Measurements from ENCODE around the gene MARCHF3. TPM values are rescaled to one million over a fixed set of nuclear protein-coding genes. Genes with fewer than 3 reads are reported as not detected.

Gene MARCHF3
- total RNA-seq, 1 donor from 2014 or later, result 16.5 TPM

- peaks cover 17% of the 10 kb centered on the region for H3K4me1 Mint-ChIP-seq (ENCODE audit: low read depth, unreplicated experiment)
- H3K27ac ChIP-seq (ENCODE audit: low read depth, low read length), result no peak overlapping the region
- H3K4me2 ChIP-seq (ENCODE audit: low read length), result no peak overlapping the region
These were observed 57.2 kb downstream of the MARCHF3 start for GRCh38 chr5:126973193-126973592.

DNA sequence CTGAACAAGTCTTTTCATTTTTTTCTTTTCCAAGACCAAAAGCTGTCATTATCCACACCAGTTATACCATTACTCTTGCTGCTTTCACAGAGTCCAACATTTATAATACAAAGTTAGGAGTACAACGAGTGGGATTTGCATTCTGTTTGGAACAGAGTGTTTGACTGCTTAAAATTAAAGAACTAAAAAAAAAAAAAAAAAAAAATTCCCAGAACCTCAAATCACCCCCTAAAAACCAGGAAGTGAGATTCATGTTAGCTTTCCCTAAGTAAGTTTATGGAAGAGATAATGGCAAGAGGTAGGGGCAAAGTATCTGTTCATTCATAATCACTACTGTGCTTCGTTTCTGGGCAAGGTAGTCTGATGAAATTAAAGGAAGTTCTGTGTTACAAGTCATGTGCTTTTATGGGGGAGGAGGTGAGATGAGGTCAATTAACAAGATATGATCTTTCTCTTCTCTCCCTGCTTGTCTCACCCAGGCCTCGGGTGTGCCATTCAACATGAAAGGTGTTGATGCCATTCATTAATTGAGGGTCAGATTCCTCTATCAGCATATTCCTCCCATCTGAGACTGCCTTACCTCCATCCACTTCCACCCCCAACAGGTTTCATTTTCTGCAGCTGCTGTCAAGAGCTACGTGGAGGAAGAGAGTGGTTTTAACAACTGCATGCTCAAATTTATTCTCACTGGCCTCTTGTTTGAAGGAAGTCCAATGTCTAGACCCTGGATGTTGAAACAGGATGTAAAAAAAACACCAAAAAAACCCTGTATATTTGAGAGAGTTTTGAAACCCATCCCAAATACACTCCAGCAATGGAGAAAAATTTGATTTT lies 58.1 kb downstream of the MARCHF3 start:
- peaks cover 3% of the 10 kb centered on the region for H3K36me3 Mint-ChIP-seq (ENCODE audit: low read depth, unreplicated experiment)
- peaks cover 3% of the 10 kb centered on the region for H3K27me3 Mint-ChIP-seq (ENCODE audit: low read depth, unreplicated experiment)
- no peak for TF ChIP-seq EZH2 (IDR thresholded peaks at IDR 0.05; ENCODE audit: insufficient read depth, low read length)
- no peak overlapping the region for H3K4me3 ChIP-seq (ENCODE audit: insufficient read depth, low read depth, low read length)
- no peak overlapping the region for H3K27ac ChIP-seq (ENCODE audit: low read depth, low read length)
- peaks cover 17% of the 10 kb centered on the region for H3K4me1 Mint-ChIP-seq (ENCODE audit: low read depth, unreplicated experiment)
- no peaks in the 10 kb centered on the region for H3K9me3 ChIP-seq (ENCODE audit: insufficient read depth, low read depth, low read length)
- H4K20me1 ChIP-seq (ENCODE audit: insufficient read depth, low read length), result peaks cover 4% of the 10 kb centered on the region
- FAIRE-seq (no peak), DNase-seq (ENCODE audit: low read depth) (no peak)
- H2AFZ ChIP-seq (ENCODE audit: low read depth, low read length), result no peak overlapping the region
- H3K4me1 ChIP-seq (ENCODE audit: insufficient read depth, low read length), result peaks cover 9% of the 10 kb centered on the region
- peaks cover 1% of the 10 kb centered on the region for H3K9me3 Mint-ChIP-seq (ENCODE audit: unreplicated experiment)
- H3K9ac ChIP-seq (ENCODE audit: low read length), result no peak overlapping the region
- no peak overlapping the region for H3K4me2 ChIP-seq (ENCODE audit: low read length)
- no peaks in the 10 kb centered on the region for H3K36me3 ChIP-seq (ENCODE audit: insufficient read depth, low read length)
- peak overlapping the region; percentile 6 for H3K4me3 Mint-ChIP-seq (ENCODE audit: unreplicated experiment)
- peak overlapping the region; percentile 22 for H3K27ac Mint-ChIP-seq (ENCODE audit: unreplicated experiment)
- no peaks in the 10 kb centered on the region for H3K79me2 ChIP-seq (ENCODE audit: insufficient read depth, low read length)
- H3K27me3 ChIP-seq (ENCODE audit: insufficient read depth, low read length), result no peaks in the 10 kb centered on the region

More at GRCh38 chr5:126973193-126973592, 57.2 kb downstream of the MARCHF3 start:
- Histone ChIP-seq H3K36me3 (ENCODE audit: insufficient read depth, low read length) (no peaks in the 10 kb centered on the region), H3K9ac (ENCODE audit: low read length) (no peak overlapping the region), H3K4me3 (ENCODE audit: insufficient read depth, low read depth, low read length) (no peak overlapping the region), H3K79me2 (ENCODE audit: insufficient read depth, low read length) (no peaks in the 10 kb centered on the region), H3K4me1 (ENCODE audit: insufficient read depth, low read length) (peaks cover 9% of the 10 kb centered on the region), H4K20me1 (ENCODE audit: insufficient read depth, low read length) (peaks cover 4% of the 10 kb centered on the region), H3K27me3 (ENCODE audit: insufficient read depth, low read length) (no peaks in the 10 kb centered on the region), H3K9me3 (ENCODE audit: insufficient read depth, low read depth, low read length) (no peaks in the 10 kb centered on the region), H2AFZ (ENCODE audit: low read depth, low read length) (no peak overlapping the region)
- FAIRE-seq (no peak), DNase-seq (ENCODE audit: low read depth) (no peak)
- no peak for TF ChIP-seq EZH2 (IDR thresholded peaks at IDR 0.05; ENCODE audit: insufficient read depth, low read length)
- TF ChIP-seq, protein P1, sequence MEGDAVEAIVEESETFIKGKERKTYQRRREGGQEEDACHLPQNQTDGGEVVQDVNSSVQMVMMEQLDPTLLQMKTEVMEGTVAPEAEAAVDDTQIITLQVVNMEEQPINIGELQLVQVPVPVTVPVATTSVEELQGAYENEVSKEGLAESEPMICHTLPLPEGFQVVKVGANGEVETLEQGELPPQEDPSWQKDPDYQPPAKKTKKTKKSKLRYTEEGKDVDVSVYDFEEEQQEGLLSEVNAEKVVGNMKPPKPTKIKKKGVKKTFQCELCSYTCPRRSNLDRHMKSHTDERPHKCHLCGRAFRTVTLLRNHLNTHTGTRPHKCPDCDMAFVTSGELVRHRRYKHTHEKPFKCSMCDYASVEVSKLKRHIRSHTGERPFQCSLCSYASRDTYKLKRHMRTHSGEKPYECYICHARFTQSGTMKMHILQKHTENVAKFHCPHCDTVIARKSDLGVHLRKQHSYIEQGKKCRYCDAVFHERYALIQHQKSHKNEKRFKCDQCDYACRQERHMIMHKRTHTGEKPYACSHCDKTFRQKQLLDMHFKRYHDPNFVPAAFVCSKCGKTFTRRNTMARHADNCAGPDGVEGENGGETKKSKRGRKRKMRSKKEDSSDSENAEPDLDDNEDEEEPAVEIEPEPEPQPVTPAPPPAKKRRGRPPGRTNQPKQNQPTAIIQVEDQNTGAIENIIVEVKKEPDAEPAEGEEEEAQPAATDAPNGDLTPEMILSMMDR (IDR thresholded peaks at IDR 0.05; ENCODE audit: insufficient read depth, low read depth, low read length), result no peak
- H3K4me3 Mint-ChIP-seq (ENCODE audit: unreplicated experiment), result no peak overlapping the region
- peaks cover 1% of the 10 kb centered on the region for H3K9me3 Mint-ChIP-seq (ENCODE audit: unreplicated experiment)
- H3K27ac Mint-ChIP-seq (ENCODE audit: unreplicated experiment), result no peak overlapping the region
- H3K36me3 Mint-ChIP-seq (ENCODE audit: low read depth, unreplicated experiment), result no peaks in the 10 kb centered on the region
- peaks cover 3% of the 10 kb centered on the region for H3K27me3 Mint-ChIP-seq (ENCODE audit: low read depth, unreplicated experiment)

DNA sequence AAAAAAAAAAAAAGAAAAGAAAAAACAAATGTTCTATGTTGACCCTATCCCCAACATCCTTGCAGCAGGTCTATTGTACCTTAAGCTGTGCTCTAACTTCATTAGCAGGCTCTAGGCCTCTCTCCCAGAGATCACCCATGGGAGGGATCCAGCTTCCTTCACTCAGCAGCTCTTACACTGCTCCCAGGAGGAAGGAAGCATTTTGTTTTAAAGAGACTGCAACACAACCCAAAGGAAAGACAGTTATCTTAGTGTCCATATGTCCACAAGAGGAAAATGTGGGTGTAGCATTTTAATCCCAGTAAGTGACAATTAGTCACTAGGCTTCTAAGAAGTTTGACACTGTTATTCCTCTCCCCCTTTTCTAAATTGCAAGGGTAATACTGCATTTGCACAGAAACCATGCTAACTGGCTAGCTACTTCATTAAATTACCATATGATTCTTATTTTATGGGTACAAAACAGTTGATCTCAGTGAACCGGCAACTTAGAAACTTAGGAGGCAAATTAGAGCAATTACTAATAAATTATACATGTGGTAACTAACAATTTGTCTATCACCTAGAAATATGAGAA lies 58.8 kb downstream of the MARCHF3 start:
- FAIRE-seq (no peak), DNase-seq (ENCODE audit: low read depth) (no peak)
- Histone ChIP-seq H3K4me3 (ENCODE audit: insufficient read depth, low read depth, low read length) (no peak overlapping the region), H4K20me1 (ENCODE audit: insufficient read depth, low read length) (peaks cover 4% of the 10 kb centered on the region), H3K79me2 (ENCODE audit: insufficient read depth, low read length) (no peaks in the 10 kb centered on the region), H3K9ac (ENCODE audit: low read length) (no peak overlapping the region), H3K36me3 (ENCODE audit: insufficient read depth, low read length) (no peaks in the 10 kb centered on the region), H2AFZ (ENCODE audit: low read depth, low read length) (no peak overlapping the region), H3K4me1 (ENCODE audit: insufficient read depth, low read length) (peaks cover 9% of the 10 kb centered on the region), H3K4me2 (ENCODE audit: low read length) (no peak overlapping the region), H3K9me3 (ENCODE audit: insufficient read depth, low read depth, low read length) (no peaks in the 10 kb centered on the region), H3K27ac (ENCODE audit: low read depth, low read length) (no peak overlapping the region), H3K27me3 (ENCODE audit: insufficient read depth, low read length) (no peaks in the 10 kb centered on the region)
- no peak overlapping the region for H3K4me3 Mint-ChIP-seq (ENCODE audit: unreplicated experiment)
- TF ChIP-seq, protein P1 (IDR thresholded peaks at IDR 0.05; ENCODE audit: insufficient read depth, low read depth, low read length), result no peak
- TF ChIP-seq EZH2 (IDR thresholded peaks at IDR 0.05; ENCODE audit: insufficient read depth, low read length), result no peak
- peak overlapping the region; percentile 11 for H3K27ac Mint-ChIP-seq (ENCODE audit: unreplicated experiment)
- peaks cover 3% of the 10 kb centered on the region for H3K36me3 Mint-ChIP-seq (ENCODE audit: low read depth, unreplicated experiment)
- no peaks in the 10 kb centered on the region for H3K9me3 Mint-ChIP-seq (ENCODE audit: unreplicated experiment)
- H3K27me3 Mint-ChIP-seq (ENCODE audit: low read depth, unreplicated experiment), result peaks cover under 1% of the 10 kb centered on the region
- peaks cover 17% of the 10 kb centered on the region for H3K4me1 Mint-ChIP-seq (ENCODE audit: low read depth, unreplicated experiment)
